Liver (tissue), 9 donors: ENCODE results near the gene MN1. TPM values are rescaled to one million over a fixed set of nuclear protein-coding genes. Genes with fewer than 3 reads are reported as not detected.

Experiments used
- DNase-seq: peaks from one replicate; pipeline ENCODE4 v3.0.0-alpha.2; 2017; ENCODE audit warnings: low spot score
- H3K27ac ChIP-seq, 2 donors: one replicate each; pipeline ENCODE4 v1.7.0; 2013; ENCODE audit warnings: inconsistent platforms in 2 of 2, low read length in 2 of 2, control low read depth in 1 of 2, low read depth in 1 of 2, mild to moderate bottlenecking in 1 of 2
- H3K27me3 ChIP-seq, 4 donors: one replicate each; pipeline versions ENCODE4 v1.6.1 to v1.7.0; 2013; ENCODE audit warnings: low read length in 3 of 4, inconsistent platforms in 1 of 4, mild to moderate bottlenecking in 1 of 4, moderate library complexity in 1 of 4; ENCODE audit not compliant: control insufficient read depth in 4 of 4, insufficient read depth in 4 of 4
- H3K36me3 ChIP-seq, 4 donors: one replicate each; pipeline versions ENCODE4 v1.6.1 to v1.7.0; 2013; ENCODE audit warnings: low read length in 3 of 4, mild to moderate bottlenecking in 3 of 4, low read depth in 1 of 4, moderate library complexity in 1 of 4; ENCODE audit not compliant: control insufficient read depth in 4 of 4, insufficient read depth in 3 of 4
- H3K4me1 ChIP-seq, 4 donors: one replicate each; pipeline versions ENCODE4 v1.6.1 to v1.7.0; 2013; ENCODE audit warnings: low read length in 3 of 4, mild to moderate bottlenecking in 3 of 4, moderate library complexity in 1 of 4; ENCODE audit not compliant: control insufficient read depth in 4 of 4, insufficient read depth in 4 of 4
- H3K4me3 ChIP-seq, 3 donors: one replicate each; pipeline versions ENCODE4 v1.6.1 to v1.7.0; 2013; ENCODE audit warnings: low read length in 3 of 3, control low read depth in 1 of 3, low read depth in 1 of 3, mild to moderate bottlenecking in 1 of 3
- H3K9ac ChIP-seq, 2 donors: one replicate each; pipeline ENCODE4 v1.7.0; 2013; ENCODE audit warnings: low read length in 2 of 2, mild to moderate bottlenecking in 2 of 2, moderate library complexity in 2 of 2, control low read depth in 1 of 2, low read depth in 1 of 2
- H3K9me3 ChIP-seq, 4 donors: one replicate each; pipeline versions ENCODE4 v1.6.1 to v1.7.0; 2013; ENCODE audit warnings: low read length in 3 of 4; ENCODE audit not compliant: control insufficient read depth in 4 of 4
- ATF3 ChIP-seq: IDR thresholded peaks from 2 replicates; pipeline ENCODE4 v1.6.1; 2016; ENCODE audit warnings: antibody characterized with exemption
- CTCF ChIP-seq: fragments of 150-350 bp; IDR thresholded peaks from 2 replicates; pipeline ENCODE4 v1.5.1; 2017; ENCODE audit warnings: improper control_type of control experiment, low read depth, low read length; ENCODE audit not compliant: missing input control
- EGR1 ChIP-seq, 2 donors: IDR thresholded peaks; 2 replicates each; pipeline ENCODE4 v1.6.1; 2016 to 2018; ENCODE audit warnings: antibody characterized with exemption in 2 of 2, low read depth in 2 of 2
- FOXA1 ChIP-seq: IDR thresholded peaks from 2 replicates; pipeline ENCODE4 v1.6.1; 2016; ENCODE audit warnings: antibody characterized with exemption
- FOXA2 ChIP-seq: IDR thresholded peaks from 2 replicates; pipeline ENCODE4 v1.6.1; 2016; ENCODE audit warnings: antibody characterized with exemption
- GABPA ChIP-seq, 2 donors: IDR thresholded peaks in 1 of 2; conservative IDR thresholded peaks in 1 of 2; 2 replicates each; pipeline ENCODE4 v1.6.1; 2016; ENCODE audit warnings: antibody characterized with exemption in 2 of 2, mild to moderate bottlenecking in 1 of 2, moderate library complexity in 1 of 2
- HNF4A ChIP-seq, 2 donors: conservative IDR thresholded peaks; 2 replicates each; pipeline ENCODE4 v1.6.1; 2016; ENCODE audit warnings: antibody characterized with exemption in 2 of 2, mild to moderate bottlenecking in 2 of 2
- MAX ChIP-seq: IDR thresholded peaks from 2 replicates; pipeline ENCODE4 v1.6.1; 2016; ENCODE audit warnings: antibody characterized with exemption
- RAD21 ChIP-seq, 2 donors: IDR thresholded peaks; 2 replicates each; pipeline ENCODE4 v1.6.1; 2016; ENCODE audit warnings: antibody characterized with exemption in 2 of 2, mild to moderate bottlenecking in 2 of 2
- REST ChIP-seq: IDR thresholded peaks from 2 replicates; pipeline ENCODE4 v1.6.1; 2016; ENCODE audit warnings: antibody characterized with exemption, mild to moderate bottlenecking
- RXRA ChIP-seq, 2 donors: IDR thresholded peaks; 2 replicates each; pipeline ENCODE4 v1.6.1; 2017 to 2018; ENCODE audit warnings: antibody characterized with exemption in 2 of 2, mild to moderate bottlenecking in 1 of 2
- SP1 ChIP-seq: IDR thresholded peaks from 2 replicates; pipeline ENCODE4 v1.6.1; 2018; ENCODE audit warnings: antibody characterized with exemption, mild to moderate bottlenecking
- TAF1 ChIP-seq: conservative IDR thresholded peaks from 2 replicates; pipeline ENCODE4 v1.6.1; 2016; ENCODE audit warnings: antibody characterized with exemption, mild to moderate bottlenecking
- ZBTB33 ChIP-seq: IDR thresholded peaks from 2 replicates; pipeline ENCODE4 v1.6.1; 2016; ENCODE audit warnings: antibody characterized with exemption
- WGBS: extraction: QIAGEN DNeasy Blood & Tissue Kit; methylation state at CpG from one replicate; pipeline ENCODE4 v1.1.7; 2013; 5-methylcytosine and 5-hydroxymethylcytosine counted together
- polyA plus RNA-seq, 2 donors: library from polyadenylated mRNA; stranded (reverse) in 1 of 2; unstranded in 1 of 2; fragments of 200-250 nt in 1 of 2; fragments of >200 nt in 1 of 2; fragmentation: Nextera tagmentation in 1 of 2; extraction: Ambion mirVana in 1 of 2; gene quantifications; one replicate each; pipeline versions ENCODE4 v1.2.1 to v1.2.3, GENCODE V29; 2013 to 2015
- total RNA-seq, 2 donors: library from RNA; depleted of rRNA; stranded (reverse); fragments of >200 nt; gene quantifications; one replicate each; pipeline ENCODE4 v1.2.3, GENCODE V29; 2014
- donor health status: healthy.
- donor health status: healthy.
- donor health status: healthy.
- donor health status: healthy.
- donor health status: healthy.

MN1 gene
- total and polyA plus RNA-seq, 4 donors: 0.10 to 0.33 (median 0.21) TPM

GRCh38 chr22:27844656-27845591 lies 43.4 kb upstream of the MN1 start:
- DNase-seq: no peak
- WGBS: 93% methylated on average over 20 of the region's 20 CpGs
- no peaks in the 10 kb centered on the region for H3K9me3 ChIP-seq

GRCh38 chr22:27844256-27844655 lies 42.7 kb upstream of the MN1 start:
- Histone ChIP-seq H3K27me3 (no peaks in the 10 kb centered on the region), H3K9ac (no peak overlapping the region), H3K4me1 (no peaks in the 10 kb centered on the region), H3K36me3 (peaks cover 0 to 12% (median 6%) of the 10 kb centered on the region in 4 donors), H3K4me3 (no peak overlapping the region), H3K27ac (no peak overlapping the region), H3K9me3 (no peaks in the 10 kb centered on the region)
- 93% methylated on average over 6 of the region's 6 CpGs for WGBS
- TF ChIP-seq FOXA1: no peak
- no peak for TF ChIP-seq HNF4A (conservative IDR thresholded peaks at IDR 0.05)
- no peak for TF ChIP-seq ZBTB33
- no peak for TF ChIP-seq ATF3
- no peak for TF ChIP-seq RXRA (IDR thresholded peaks at IDR 0.05)
- no peak for TF ChIP-seq REST
- TF ChIP-seq CTCF: no peak
- no peak for TF ChIP-seq GABPA (IDR thresholded peaks at IDR 0.05 in 1 of 2, conservative IDR thresholded peaks at IDR 0.05 in 1 of 2)
- no peak for TF ChIP-seq SP1
- no peak for TF ChIP-seq FOXA2
- no peak for TF ChIP-seq TAF1
- no peak for TF ChIP-seq EGR1 (IDR thresholded peaks at IDR 0.05; ENCODE audit: low read depth in 2 of 2)
- TF ChIP-seq RAD21 (IDR thresholded peaks at IDR 0.05): no peak
- no peak for DNase-seq

More at GRCh38 chr22:27844656-27845591, 43.4 kb upstream of the MN1 start:
- H3K4me3 ChIP-seq: no peak overlapping the region
- no peak overlapping the region for H3K27ac ChIP-seq
- TF ChIP-seq REST: no peak
- TF ChIP-seq MAX: no peak
- H3K27me3 ChIP-seq: no peaks in the 10 kb centered on the region
- no peak overlapping the region for H3K9ac ChIP-seq
- H3K36me3 ChIP-seq: peaks cover 0 to 12% (median 6%) of the 10 kb centered on the region in 4 donors
- H3K4me1 ChIP-seq: peaks cover 2 to 6% (median 6%) of the 10 kb centered on the region in 4 donors
